HTERT RPE-1 (cell line): ENCODE results near the gene FXYD7.

ENCODE experiments used
- in situ Hi-C: fragments of 300-500 bp; cut with MboI; formaldehyde crosslinking; loops from 4 replicates; pipeline ENCODE4 v1.14.3; 2020; ENCODE audit warnings: low sequenced_read_pairs

FXYD7 gene

DNA sequence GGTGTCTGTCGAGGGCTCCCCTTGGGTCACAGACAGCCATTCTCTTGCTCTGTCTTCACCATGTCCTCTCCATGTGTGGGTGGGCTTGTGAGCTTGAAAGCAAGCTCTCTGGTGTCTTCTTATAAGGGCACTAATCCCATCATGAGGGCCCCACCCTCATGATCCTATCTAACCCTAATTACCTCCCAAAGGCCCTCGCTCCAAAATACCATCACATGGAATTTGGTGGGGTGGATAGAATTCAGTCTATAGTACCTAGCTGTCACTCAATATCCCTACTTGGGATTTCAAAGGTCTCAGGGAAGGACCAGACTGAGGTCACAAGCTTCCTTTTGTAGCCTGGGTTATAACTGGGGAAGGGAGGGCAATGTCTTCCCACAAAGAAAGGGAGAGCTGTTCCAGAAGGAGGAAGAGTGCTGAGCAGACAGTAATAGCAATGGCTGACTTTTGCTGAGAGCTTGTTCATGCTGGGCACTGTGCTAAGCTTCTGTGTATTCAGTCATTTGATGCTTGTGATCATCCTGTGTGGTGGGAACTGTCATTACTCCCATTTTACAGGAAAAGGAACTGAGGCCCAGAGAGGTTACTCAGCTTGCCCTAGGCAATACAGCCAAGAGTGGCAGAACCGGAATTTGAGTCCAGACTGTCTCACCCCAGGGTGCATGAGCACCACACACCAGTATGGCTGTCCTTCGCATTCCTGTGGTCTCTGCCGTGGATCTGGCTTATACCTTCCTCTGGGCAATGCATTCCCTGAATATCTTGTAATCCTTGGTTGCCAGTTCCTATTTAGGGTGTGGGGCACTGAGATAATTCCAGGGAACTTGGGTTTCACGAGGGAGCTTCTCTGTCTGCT lies 19.6 kb downstream of the FXYD7 start:
- in situ Hi-C loops: no loop called here

DNA sequence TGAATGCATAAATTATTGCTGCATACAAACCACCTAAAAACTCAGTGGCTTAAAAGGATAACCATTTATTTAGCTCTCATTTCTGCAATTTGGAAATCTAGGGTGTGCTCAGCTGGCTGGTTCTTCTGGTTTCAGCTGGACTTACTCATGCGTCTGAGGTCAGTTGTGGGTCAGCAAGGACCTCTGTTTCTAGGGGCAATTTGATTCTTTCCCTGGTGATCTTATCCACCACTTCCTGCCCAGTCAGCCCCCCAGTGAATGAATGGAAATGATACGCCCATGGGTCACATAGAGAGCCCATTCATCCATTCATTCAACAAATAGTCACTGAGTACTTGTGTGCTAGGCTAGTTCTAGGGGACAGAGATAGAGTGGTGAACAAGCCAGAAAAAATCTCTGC lies 21.4 kb downstream of the FXYD7 start:
- in situ Hi-C loops: no loop called here

DNA sequence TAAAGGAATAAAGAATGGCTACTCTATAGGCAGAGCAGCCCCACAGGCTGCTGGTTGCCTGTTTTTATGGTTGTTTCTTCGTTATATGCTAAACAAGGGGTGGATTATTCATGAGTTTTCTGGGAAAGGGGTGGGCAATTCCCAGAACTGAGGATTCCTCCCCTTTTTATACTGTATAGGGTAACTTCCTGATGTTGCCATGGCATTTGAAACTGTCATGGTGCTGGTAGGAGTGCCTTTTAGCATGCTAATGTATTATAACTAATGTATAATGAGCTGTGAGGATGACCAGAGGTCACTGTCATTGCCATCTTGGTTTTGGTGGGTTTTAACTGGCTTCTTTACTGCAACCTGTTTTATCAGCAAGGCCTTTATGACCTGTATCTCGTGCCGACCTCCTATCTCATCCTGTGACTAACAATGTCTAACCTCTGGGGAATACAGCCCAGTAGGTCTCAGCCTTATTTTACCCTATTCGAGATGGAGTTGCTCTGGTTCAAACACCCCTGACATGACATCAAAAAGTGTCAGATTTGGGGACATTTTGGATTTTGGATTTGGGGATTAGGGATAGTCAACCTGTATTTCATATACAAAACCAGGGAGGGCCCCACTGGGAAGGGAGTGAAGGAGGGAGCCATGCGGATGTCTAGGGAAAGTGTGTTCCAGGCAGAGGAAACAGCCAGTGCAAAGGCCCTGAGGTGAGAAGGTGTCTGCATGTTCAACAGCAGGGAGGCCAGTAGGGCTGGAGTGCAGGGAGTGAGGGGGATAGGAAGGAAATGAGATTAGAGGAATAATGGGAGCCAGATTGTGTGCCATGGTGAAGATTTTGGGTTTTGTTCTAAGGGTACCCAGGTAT lies 22.4 kb downstream of the FXYD7 start:
- in situ Hi-C loops: no loop called here

DNA sequence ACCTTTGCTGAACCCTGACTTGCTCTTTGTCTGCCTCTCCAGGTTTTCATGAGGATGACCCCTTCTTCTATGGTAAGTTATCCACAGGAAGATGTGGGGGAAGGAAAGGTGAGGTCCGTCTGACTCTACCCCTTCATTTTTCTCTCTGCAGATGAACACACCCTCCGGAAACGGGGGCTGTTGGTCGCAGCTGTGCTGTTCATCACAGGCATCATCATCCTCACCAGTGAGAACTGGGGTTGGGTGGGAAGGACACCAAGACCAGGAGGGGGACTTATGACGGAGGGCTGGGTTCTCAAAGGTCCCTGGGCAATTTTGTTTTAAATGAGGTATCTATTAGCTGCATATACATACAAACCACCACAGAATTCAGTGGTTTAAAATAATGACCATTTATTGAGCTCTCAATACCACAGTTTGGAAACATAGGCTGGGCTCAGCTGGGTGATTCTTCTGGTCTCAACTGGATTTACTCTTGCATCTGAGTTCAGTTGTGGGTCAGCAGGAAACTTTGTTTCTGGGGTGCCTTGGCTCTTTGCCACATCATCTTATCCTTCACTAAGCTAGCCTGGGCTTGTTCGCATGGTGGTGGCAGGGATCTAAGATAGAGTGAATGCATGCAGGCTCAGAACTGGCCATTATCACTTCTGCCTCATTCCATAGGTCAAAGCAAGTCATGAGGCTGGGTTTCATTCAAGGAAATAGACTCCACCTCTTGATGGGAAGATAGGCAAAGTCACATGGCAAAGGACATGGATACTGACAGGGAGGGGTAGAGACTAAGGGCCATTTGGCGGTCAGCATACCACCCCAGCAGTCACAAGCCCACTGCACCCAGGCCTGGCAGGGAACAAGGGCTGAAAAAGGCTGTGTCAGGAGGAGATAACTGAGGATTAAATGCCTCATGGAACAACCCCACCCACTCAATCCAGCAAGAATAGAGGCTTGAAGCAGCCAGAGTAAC lies 23.3 kb downstream of the FXYD7 start:
- in situ Hi-C loops: no loop called here

DNA sequence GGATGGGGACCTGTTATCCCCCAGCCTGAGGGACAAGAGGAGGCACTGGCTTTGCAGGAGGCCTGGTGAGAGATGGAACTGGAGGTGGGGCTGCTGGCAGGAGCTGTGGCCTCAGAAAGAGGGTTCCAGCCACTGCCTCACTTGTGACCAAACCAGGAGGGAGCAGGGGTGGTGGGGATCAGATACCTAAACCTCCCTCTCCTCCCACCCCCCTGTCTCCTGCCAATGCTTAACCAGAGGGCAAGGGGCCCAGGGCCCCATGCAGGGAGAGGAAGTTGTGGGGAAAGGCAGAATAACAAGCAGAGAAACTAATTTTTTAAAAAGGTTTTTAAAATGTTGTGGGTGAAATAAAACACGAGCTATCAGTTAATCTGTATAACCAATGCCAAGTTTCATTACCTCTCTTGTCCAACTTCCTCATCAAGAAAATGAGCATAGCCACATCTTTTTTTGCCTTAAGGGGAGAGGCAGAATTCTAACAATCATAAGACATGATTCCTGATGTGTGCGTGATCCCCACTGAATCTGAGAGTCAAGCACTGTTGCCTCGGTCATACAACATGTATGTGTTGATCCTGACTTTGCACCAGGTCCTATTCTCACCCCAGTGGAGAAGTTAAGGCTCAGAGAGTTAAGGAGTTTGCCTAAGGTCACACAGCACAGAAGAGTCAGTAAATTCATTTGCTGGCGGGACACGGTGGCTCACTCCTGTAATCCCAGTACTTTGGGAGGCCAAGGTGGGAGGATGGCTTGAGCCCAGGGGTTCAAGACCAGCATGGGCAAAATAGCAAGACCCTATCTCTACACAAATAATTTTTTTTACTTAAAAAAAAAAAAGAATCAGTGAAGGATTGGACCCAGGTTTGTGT lies 24.4 kb downstream of the FXYD7 start:
- in situ Hi-C loops: no loop called here

DNA sequence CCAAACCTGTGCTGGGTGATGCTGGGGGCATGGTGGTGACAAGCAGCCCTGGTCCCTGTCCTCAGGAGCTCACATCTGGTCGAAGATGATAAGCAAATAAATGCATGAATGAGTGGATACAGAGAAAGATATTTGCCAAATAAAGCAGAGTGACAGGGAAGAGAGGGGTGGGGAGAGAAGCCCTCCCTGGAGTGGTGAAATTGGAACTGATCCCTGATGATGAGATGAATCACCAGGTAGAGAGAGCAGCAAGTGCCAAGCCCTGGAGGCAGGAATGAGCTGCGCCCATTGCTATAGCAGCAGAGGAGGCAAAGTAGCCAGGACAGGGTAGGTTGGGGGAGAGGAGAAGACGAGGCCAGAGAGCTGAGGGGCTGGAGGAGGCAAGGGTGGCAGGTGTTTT lies 25.1 kb downstream of the FXYD7 start:
- in situ Hi-C loops: no loop called here

DNA sequence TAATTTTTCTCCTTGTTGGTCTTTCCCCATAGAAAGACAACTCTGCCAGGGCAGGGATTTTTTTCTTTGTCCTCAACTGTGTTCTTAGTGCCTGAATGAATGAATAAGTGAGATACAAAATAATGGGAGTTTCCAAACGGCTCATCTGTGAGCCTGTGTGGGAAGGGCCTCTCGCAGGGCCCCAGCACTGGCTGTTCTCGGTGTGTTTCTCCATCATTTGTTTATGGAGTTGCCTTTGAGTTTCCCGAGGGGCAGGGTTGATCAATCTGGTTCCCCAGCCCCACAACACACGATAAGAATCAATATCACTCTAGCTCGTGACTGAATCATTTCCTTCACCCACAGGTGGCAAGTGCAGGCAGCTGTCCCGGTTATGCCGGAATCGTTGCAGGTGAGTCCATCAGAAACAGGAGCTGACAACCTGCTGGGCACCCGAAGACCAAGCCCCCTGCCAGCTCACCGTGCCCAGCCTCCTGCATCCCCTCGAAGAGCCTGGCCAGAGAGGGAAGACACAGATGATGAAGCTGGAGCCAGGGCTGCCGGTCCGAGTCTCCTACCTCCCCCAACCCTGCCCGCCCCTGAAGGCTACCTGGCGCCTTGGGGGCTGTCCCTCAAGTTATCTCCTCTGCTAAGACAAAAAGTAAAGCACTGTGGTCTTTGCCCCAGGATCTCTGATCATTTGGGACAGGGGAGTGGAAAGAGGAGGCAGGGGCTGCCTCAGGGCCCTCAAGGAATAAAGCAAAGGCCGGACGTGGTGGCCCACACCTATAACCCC lies 26.4 kb downstream of the FXYD7 start:
- in situ Hi-C loops: no loop called here

DNA sequence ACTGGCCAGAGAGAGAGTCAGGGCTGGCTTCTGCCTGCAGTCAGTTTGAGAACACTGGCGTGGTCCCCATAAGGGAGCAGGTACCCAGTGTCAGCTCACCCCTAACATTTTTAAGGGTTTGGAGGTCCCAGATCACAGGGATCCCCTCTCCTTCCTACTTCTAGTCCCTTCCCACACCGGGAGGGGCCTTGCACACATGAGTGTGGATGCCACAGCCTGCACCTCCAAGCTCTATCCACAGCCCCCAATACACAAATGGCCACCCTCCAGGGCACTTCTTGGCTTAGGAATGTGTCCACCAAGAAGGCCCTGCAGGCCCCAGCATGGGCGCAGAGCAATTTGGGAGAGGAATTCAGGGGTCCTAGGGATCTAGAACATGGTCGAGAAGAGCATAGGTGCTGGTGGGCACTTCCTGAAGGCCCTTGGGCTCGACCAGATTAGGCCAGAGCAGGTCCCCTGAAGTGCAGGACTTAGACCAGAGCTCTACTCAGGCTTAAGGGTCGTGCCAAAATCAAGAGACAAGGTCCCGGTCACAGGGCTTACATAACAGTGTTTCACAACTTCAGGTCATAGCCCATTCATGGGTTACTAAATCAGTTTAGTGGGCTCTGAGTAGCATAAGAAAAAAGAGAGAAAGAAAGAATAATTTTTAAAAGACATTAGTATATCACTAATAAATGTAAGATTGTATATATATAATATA lies 27.5 kb downstream of the FXYD7 start:
- in situ Hi-C loops: no loop called here

DNA sequence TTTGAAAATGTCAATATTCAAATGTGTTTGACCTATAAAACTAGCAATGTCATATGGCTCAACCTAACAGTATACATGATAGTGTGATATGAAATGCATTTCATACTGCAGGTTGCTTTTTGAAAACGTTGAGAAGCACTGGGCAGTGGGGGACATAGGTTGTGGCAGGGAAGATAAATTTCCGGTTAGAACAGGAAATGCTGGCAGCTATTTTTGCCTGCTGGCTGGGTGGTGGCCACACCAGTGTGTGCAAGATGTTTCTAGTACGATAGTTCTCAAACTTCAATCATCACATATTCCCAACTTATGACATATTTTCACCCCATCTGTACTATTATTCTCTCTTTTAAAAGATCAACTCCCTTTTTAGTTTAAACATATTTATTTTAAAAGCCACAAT lies 28.7 kb downstream of the FXYD7 start:
- in situ Hi-C loops: no loop called here

DNA sequence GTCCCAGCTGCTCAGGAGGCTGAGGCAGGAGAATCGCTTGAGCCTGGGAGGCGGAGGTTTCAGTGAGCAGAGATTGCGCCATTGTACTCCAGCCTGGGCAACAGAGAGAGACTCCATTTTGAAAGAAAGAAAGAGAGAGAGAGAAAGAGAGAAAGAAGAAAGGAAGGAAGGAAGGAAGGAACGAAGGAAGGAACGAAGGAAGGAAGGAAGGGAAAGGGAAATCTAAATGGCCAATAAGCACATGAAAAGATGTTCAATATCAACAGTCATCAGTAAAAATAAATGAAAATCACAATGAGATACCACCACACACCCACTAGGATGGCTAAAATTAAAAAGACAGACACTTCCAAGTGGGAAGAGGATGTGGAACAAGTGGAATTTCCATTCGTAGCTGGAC lies 31.2 kb downstream of the FXYD7 start:
- in situ Hi-C loops: no loop called here

DNA sequence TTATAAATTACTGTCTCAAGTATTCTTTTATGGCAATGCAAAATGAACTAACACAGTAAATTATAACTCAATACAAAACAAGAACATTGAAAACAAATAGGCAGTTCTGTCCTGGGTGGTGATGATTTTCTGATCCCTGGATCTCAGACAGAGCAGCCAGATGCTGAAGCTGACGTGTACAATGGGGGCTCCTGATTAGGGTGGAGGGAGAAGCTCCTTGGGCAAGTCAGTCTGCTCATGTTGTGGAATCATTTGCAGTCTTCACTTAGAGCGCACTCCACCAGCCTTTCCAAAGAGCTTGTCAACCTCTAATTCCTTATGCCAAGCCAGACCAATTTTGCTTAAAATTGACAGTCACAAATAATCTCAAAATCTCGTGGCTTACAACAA lies 33.1 kb downstream of the FXYD7 start:
- in situ Hi-C loops: no loop called here

DNA sequence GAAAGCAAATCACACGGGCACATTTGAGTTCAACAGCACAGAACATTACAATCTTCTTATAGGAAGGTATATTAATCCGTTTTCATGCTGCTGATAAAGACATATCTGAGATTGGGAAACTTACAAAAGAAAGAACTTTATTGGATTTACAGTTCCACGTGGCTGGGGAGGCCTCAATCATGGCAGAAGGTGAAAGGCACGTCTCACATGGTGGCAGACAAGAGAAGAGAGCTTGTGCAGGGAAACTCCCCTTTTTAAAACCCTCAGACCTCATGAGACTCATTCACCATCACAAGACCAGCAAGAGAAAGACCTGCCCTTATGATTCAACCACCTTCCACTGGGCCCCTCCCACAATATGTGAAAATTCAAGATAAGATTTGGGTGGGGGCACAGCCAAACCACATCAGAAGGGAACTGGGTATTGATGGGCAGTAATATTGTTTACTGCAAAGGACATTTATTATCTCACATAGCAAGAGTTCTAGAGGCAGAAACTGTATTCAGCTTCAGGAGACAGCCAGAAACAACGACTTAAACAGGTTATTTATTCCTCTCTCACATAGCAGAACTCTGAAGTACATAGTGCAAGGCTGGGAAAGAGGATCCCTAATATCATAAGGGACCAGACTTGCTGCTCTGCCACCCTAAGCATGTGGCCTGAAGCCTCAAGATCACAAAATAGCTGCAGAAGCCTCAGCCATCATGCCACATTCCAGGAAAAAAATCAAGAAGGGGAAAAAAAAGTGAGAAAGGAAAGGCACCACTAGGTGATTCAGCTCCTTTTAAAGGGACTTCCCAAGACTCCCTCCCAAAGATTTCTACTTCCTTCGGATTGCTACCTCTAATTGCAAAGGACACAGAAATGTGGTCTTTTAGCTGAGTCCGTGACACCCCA lies 34.6 kb downstream of the FXYD7 start:
- in situ Hi-C loops: no loop called here

DNA sequence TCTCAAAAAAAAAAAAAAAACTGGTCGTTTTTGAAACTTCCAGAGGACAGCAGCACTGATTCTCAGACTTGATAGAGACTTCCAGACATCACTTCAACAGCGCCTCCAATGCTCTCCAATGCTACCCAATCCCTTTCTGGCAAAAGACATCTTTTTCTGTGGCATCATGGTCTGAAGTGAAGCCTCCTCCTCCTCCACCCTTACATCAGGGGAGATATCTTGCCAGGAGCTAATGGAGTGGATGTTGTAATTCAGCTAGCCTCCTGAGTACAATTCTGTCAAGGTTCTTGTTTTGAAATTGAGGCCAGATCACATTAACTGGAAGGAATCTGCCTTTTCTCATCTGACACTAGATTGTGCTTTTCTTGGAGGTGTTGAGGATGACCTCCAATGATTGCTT lies 35.6 kb downstream of the FXYD7 start:
- in situ Hi-C loops: no loop called here

DNA sequence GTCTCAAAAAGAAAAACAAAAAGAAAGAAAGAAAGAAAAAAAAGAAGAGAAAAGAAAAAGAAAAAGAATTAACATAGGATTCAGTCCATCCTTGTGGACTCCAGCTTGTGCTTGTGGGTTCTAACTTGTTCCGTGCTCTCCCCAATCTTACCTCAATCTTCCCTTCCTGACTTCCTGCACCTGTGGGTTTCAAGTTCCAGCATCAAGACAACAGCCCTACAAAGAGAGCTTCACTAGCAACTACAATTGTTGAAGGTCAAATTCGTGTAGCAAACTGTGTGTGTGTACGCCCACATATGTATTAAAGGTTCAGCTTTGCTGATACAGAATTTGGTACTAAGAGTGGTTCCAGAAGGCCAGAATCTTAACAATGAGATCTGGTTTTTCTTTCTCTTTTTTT lies 36.8 kb downstream of the FXYD7 start:
- in situ Hi-C loops: no loop called here

DNA sequence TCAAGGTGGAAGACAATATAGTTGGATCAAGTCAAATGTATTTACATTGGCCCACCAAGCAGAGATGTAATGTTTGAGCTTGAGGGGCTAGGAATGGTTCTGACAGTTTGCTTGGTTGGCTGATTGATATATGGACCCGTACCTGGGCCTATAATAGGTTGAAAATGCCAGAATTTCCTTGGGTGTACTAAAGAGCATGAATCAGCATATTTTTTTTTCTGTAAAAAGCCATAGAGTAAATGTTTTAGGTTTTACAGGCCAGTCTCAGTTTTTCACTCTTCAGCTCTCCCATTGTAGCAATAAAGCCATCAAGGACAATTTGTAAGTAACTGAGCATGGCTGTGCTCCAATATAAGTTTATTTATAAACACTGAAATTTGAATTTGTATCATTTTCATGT lies 38.3 kb downstream of the FXYD7 start:
- in situ Hi-C loops: no loop called here

DNA sequence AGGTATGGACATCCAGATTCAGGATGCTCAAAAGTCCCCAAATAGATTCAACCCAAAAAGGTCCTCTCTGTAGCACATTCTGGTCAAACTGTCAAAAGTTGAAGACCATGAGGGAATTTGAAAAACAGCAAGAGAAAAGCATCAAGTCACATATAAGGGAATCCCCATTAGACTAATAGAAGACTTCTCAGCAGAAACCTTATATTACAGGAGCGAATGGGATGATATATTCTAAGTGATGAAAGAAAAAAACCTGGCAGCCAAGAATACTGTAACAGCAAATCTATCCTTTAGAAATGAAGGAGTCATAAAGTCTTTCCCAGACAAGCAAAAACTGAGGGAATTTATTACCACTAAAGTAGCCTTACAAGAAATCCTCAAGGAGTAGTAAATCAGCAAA lies 41.2 kb downstream of the FXYD7 start:
- in situ Hi-C loops: no loop called here

DNA sequence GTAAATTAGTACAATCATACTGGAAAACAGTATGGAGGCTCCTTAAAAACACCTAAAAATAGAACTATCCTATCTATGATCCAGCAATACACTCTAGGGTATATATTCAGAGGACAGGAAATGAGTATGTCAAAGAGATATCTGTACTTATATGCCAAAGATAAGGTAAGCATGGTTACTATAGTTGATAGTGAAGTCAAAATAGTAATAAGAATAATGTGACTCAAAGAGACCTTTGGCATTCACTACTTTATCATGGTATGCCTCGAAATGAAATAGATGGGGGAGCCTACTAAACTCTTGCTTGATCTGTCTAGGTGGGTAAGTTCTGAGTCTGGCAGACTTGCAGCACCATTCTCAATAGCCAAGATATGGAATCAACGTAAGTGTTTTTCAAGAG lies 41.8 kb downstream of the FXYD7 start:
- in situ Hi-C loops: no loop called here
